ENCODE results near the gene ARID5B. TPM values are rescaled to one million over a fixed set of nuclear protein-coding genes. Genes with fewer than 3 reads are reported as not detected.
"Not testable (repeated sequence)": the region's sequence is repeated elsewhere in the genome, so short reads cannot be mapped to it uniquely, and the experiment has no call there.

ARID5B gene
- total RNA-seq, 1 donor from 2014 or later: 51.4 TPM

DNA sequence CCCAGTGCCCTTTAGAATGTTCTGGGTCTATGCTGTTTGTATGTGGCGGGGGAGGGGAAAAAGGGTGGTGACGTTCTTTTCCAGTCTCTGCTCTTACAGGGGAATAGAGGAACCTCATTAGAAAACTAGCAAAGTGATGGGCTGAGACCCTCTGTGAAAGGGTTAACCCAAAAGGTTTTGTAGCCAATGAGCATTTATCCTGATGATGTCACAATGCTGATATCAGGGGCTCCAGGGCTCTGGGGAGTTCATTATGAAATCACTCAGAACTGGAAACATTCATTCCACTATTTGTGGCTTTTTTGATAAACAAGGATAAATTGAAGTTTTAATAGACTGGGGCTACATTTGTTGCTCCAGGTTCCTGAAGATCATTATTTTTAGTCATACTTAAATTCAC lies 71.7 kb downstream of the ARID5B start:
- H3K27ac Mint-ChIP-seq: peak overlapping the region; percentile 94
- H3K9me3 Mint-ChIP-seq: no peaks in the 10 kb centered on the region
- no peak for DNase-seq (ENCODE audit: low spot score in 2 of 2, unreplicated experiment in 2 of 2)
- peaks cover 7% of the 10 kb centered on the region for H3K36me3 Mint-ChIP-seq
- TF ChIP-seq, protein P1, sequence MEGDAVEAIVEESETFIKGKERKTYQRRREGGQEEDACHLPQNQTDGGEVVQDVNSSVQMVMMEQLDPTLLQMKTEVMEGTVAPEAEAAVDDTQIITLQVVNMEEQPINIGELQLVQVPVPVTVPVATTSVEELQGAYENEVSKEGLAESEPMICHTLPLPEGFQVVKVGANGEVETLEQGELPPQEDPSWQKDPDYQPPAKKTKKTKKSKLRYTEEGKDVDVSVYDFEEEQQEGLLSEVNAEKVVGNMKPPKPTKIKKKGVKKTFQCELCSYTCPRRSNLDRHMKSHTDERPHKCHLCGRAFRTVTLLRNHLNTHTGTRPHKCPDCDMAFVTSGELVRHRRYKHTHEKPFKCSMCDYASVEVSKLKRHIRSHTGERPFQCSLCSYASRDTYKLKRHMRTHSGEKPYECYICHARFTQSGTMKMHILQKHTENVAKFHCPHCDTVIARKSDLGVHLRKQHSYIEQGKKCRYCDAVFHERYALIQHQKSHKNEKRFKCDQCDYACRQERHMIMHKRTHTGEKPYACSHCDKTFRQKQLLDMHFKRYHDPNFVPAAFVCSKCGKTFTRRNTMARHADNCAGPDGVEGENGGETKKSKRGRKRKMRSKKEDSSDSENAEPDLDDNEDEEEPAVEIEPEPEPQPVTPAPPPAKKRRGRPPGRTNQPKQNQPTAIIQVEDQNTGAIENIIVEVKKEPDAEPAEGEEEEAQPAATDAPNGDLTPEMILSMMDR (IDR thresholded peaks at IDR 0.05; ENCODE audit: unreplicated experiment): no peak
- no peaks in the 10 kb centered on the region for H3K27me3 Mint-ChIP-seq (ENCODE audit: low read depth)
- peaks cover 77% of the 10 kb centered on the region for H3K4me1 Mint-ChIP-seq
- H3K4me3 Mint-ChIP-seq: no peak overlapping the region

DNA sequence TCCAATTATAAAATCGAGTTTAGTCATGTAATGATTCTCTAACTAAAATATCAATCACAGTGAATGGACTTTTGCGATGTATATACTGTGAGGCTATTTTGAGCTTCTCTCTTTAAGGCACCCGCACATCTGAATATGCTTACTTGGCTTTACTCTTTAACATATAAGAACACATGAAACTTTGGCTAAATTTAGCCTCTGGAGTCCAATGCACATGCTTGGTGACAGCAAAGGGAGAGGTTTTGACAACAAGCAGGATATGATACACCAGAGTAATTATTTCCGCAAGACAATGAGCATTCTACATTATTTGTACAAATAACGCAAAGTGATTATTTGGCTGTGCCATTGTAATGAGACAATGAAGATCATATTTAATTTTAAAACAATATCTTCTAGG lies 72.4 kb downstream of the ARID5B start:
- Mint-ChIP-seq H3K4me1 (peaks cover 69% of the 10 kb centered on the region), H3K36me3 (peaks cover 11% of the 10 kb centered on the region), H3K4me3 (no peak overlapping the region), H3K27me3 (ENCODE audit: low read depth) (no peaks in the 10 kb centered on the region), H3K9me3 (no peaks in the 10 kb centered on the region), H3K27ac (peak overlapping the region; percentile 94)
- no peak for DNase-seq (ENCODE audit: low spot score in 2 of 2, unreplicated experiment in 2 of 2)
- TF ChIP-seq, protein P1 (IDR thresholded peaks at IDR 0.05; ENCODE audit: unreplicated experiment): no peak

DNA sequence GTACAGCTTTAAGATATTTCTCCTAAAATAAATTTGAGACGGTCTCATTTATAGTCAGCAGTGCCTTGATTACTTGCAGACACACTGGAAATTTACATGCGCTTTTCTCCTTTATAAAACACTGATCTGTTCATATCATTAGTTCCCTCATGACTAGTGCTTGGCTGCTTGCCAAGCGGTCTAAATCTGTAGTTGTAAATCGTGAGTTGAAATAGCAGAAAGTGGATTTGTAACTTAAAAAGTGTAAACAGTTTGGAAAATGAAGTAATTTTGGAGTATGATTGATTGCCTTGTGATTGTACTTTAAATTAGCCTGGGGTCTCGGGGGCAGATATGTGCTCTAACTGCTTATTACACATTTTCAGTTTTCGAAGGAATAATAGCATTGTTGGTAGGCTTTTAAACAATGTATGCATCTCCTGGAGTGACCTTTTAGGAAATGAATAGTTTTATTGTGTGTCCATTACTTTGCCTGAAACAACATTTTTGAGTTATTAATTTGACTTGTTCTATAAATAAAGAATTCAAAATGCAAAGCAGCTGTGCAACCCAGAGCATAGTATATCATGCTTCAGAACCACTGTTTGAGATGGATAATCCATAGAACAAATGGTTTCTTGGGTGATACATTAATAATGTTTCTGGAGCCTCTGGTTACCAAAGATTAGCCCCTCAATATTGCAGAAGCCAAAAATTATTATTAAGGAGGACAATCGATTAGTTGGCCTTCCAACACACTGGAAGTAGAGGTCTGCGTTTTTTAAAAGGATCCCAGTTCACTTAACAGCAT lies 73.3 kb downstream of the ARID5B start:
- peak overlapping the region; percentile 94 for H3K27ac Mint-ChIP-seq
- no peaks in the 10 kb centered on the region for H3K9me3 Mint-ChIP-seq
- peaks cover 15% of the 10 kb centered on the region for H3K36me3 Mint-ChIP-seq
- no peaks in the 10 kb centered on the region for H3K27me3 Mint-ChIP-seq (ENCODE audit: low read depth)
- peaks cover 60% of the 10 kb centered on the region for H3K4me1 Mint-ChIP-seq
- peak overlapping the region; percentile 30 for H3K4me3 Mint-ChIP-seq
- peak; percentile 48 to 58 for DNase-seq (ENCODE audit: low spot score in 2 of 2, unreplicated experiment in 2 of 2)
- TF ChIP-seq, protein P1 (IDR thresholded peaks at IDR 0.05; ENCODE audit: unreplicated experiment): no peak

DNA sequence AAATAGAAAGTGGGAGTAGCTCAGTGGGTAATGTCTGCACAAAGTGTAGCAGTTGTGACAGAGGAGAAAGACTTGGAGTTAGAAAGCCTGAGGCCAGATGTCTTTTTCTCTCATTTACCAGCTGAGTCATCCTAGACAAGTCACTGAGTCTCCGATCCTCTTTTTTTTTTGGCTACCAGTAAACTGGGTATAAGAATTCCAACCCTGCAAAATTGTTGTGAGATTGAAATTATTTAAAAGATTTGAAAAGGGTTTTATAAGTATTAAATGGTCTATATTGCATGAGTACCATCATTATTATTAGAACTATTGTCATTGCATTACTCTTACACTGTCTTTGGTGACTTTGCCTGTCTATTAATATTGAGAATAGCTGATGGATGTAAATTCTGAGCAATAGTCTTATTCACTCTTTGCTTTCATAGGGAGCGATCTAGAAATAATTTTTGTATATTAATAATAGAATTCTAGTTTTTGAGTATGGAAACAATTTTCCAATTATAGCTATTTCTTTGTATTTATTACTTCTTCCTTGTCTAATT lies 74.0 kb downstream of the ARID5B start:
- Mint-ChIP-seq H3K4me1 (peaks cover 54% of the 10 kb centered on the region), H3K27ac (peak overlapping the region; percentile 94)

DNA sequence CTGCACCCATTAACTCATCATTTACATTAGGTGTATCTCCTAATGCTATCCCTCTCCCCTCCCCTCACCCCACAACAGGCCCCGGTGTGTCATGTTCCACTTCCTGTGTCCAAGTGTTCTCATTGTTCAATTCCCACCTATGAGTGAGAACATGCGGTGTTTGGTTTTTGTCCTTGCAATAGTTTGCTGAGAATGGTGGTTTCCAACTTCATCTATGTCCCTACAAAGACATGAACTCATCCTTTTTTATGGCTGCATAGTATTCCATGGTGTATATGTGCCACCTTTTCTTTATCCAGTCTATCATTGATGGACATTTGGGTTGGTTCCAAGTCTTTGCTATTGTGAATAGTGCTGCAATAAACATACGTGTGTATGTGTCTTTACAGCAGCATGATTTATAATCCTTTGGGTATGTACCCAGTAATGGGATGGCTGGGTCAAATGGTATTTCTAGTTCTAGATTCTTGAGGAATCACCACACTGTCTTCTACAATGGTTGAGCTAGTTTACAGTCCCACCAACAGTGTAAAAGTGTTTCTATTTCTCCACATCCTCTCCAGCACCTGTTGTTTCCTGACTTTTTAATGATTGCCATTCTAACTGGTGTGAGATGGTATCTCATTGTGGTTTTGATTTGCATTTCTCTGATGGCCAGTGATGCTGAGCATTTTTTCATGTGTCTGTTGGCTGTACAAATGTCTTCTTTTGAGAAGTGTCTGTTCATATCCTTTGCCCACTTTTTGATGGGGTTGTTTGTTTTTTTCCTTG lies 75.6 kb downstream of the ARID5B start:
- H3K27me3 Mint-ChIP-seq (ENCODE audit: low read depth); H3K9me3 Mint-ChIP-seq; DNase-seq (ENCODE audit: low spot score in 2 of 2, unreplicated experiment in 2 of 2); H3K27ac Mint-ChIP-seq; H3K4me3 Mint-ChIP-seq: not testable (repeated sequence)
- H3K36me3 Mint-ChIP-seq: peaks cover 15% of the 10 kb centered on the region
- H3K4me1 Mint-ChIP-seq: peaks cover 43% of the 10 kb centered on the region

More for the DNA sequence above, 74.0 kb downstream of the ARID5B start:
- Mint-ChIP-seq H3K27me3 (ENCODE audit: low read depth) (no peaks in the 10 kb centered on the region), H3K36me3 (peaks cover 15% of the 10 kb centered on the region), H3K9me3 (no peaks in the 10 kb centered on the region), H3K4me3 (no peak overlapping the region)
- TF ChIP-seq, protein P1 (IDR thresholded peaks at IDR 0.05; ENCODE audit: unreplicated experiment): no peak
- no peak for DNase-seq (ENCODE audit: low spot score in 2 of 2, unreplicated experiment in 2 of 2)

DNA sequence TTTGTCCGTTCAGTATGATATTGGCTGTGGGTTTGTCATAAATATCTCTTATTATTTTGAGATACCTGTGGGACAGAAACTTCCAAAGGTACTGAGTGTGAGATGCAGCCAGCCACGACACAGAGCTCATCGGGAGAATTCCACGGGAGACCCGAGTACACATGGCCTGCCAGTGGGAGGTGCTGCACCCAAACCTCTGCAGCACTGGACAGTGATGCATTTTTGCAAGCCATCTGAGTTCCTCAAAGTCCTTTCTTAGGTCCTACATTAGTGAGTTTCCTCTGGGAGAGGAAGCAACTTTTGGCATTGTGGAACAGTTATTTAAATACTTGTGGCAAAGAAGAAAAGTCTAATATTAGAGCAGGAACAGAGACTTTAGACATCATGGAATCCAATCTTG lies 77.5 kb downstream of the ARID5B start:
- Mint-ChIP-seq H3K4me1 (peaks cover 35% of the 10 kb centered on the region), H3K36me3 (peaks cover 15% of the 10 kb centered on the region), H3K9me3 (no peaks in the 10 kb centered on the region), H3K27me3 (ENCODE audit: low read depth) (no peaks in the 10 kb centered on the region), H3K27ac (no peak overlapping the region), H3K4me3 (no peak overlapping the region)
- DNase-seq (ENCODE audit: low spot score in 2 of 2, unreplicated experiment in 2 of 2): no peak
- TF ChIP-seq, protein P1 (IDR thresholded peaks at IDR 0.05; ENCODE audit: unreplicated experiment): no peak
